SK-N-SH (cell line): ENCODE data around the gene MLIP. TPM values are rescaled to one million over a fixed set of nuclear protein-coding genes. Genes with fewer than 3 reads are reported as not detected.

Source experiments
- CTCF ChIA-PET: fragments of 300-600, 350-600 bp; formaldehyde crosslinking; extraction: SDS; loops from one replicate; lab custom pipeline; 2021; lab: Yijun Ruan, JAX
- POLR2A ChIA-PET: fragments of 350-600 bp; sonication (Branson Sonifier 250); formaldehyde crosslinking; extraction: SDS; loops from one replicate; lab custom pipeline; 2020; ENCODE audit warnings: antibody characterized with exemption, inconsistent platforms; lab: Yijun Ruan, JAX
- DNase-seq: peaks from one replicate; pipeline ENCODE4 v3.0.0; 2012
- H2AFZ ChIP-seq: fragments of 200-600 bp; sonication (generic); 2 replicates; pipeline ENCODE4 v1.8.1; 2016; ENCODE audit warnings: antibody characterized with exemption, mild to moderate bottlenecking, low read depth
- H3F3A ChIP-seq: fragments of 200-600 bp; sonication (generic); replicated peaks from 2 replicates; pipeline ENCODE3; 2016; ENCODE audit warnings: antibody characterized with exemption, mild to moderate bottlenecking; ENCODE audit not compliant: insufficient read depth
- H3K27ac ChIP-seq, 2 experiments: fragments of 200-500 bp in 1 of 2; fragments of 200-600 bp in 1 of 2; sonication (Bioruptor generic) in 1 of 2; sonication (generic), shearing (Covaris generic) in 1 of 2; 2 replicates each; pipeline versions ENCODE4 v1.5.1 to v1.6.1; 2014 to 2016; ENCODE audit warnings: low read depth in 2 of 2, inconsistent platforms in 1 of 2, low read length in 1 of 2, mild to moderate bottlenecking in 1 of 2, mixed read lengths in 1 of 2
- H3K27me3 ChIP-seq: fragments of 200-600 bp; sonication (generic), shearing (Covaris generic); 2 replicates; pipeline ENCODE4 v1.6.1; 2016; ENCODE audit warnings: mixed run types; ENCODE audit not compliant: insufficient read depth
- H3K36me3 ChIP-seq, 2 experiments: fragments of 200-500 bp in 1 of 2; fragments of 200-600 bp in 1 of 2; sonication (Bioruptor generic) in 1 of 2; sonication (generic) in 1 of 2; replicated peaks in 1 of 2; 2 replicates each; pipeline versions ENCODE3 to v1.5.1; 2014 to 2016; ENCODE audit warnings: low read length in 1 of 2, mild to moderate bottlenecking in 1 of 2; ENCODE audit not compliant: insufficient read depth in 2 of 2, control insufficient read depth in 1 of 2
- H3K4me1 ChIP-seq, 2 experiments: fragments of 200-500 bp in 1 of 2; fragments of 200-600 bp in 1 of 2; sonication (Bioruptor generic) in 1 of 2; sonication (generic), shearing (Covaris generic) in 1 of 2; 2 replicates each; pipeline versions ENCODE4 v1.5.1 to v1.6.1; 2014 to 2016; ENCODE audit warnings: low read depth in 1 of 2, low read length in 1 of 2, mixed run types in 1 of 2; ENCODE audit not compliant: insufficient read depth in 2 of 2, control insufficient read depth in 1 of 2
- H3K4me2 ChIP-seq: fragments of 200-600 bp; sonication (generic), shearing (Covaris generic); 2 replicates; pipeline ENCODE4 v1.6.1; 2017; ENCODE audit warnings: mixed run types
- H3K4me3 ChIP-seq, 2 experiments: fragments of 200-500 bp in 1 of 2; fragments of 200-600 bp in 1 of 2; sonication (Bioruptor generic) in 1 of 2; sonication (generic), shearing (Covaris generic) in 1 of 2; 2 replicates each; pipeline versions ENCODE4 v1.5.1 to v1.8.1; 2014 to 2016; ENCODE audit warnings: low read depth in 2 of 2, inconsistent platforms in 1 of 2, low read length in 1 of 2, mild to moderate bottlenecking in 1 of 2, mixed read lengths in 1 of 2, moderate library complexity in 1 of 2
- H3K79me2 ChIP-seq: fragments of 200-600 bp; sonication (generic); 2 replicates; pipeline ENCODE4 v1.8.1; 2017; ENCODE audit warnings: mild to moderate bottlenecking; ENCODE audit not compliant: insufficient read depth
- H3K9ac ChIP-seq: fragments of 200-600 bp; sonication (generic); 2 replicates; pipeline ENCODE4 v1.6.1; 2017; ENCODE audit warnings: mixed run types
- H3K9me2 ChIP-seq: fragments of 200-600 bp; sonication (generic); 2 replicates; pipeline ENCODE4 v1.6.1; 2017; ENCODE audit warnings: mixed run types
- H3K9me3 ChIP-seq: fragments of 200-600 bp; sonication (generic); 2 replicates; pipeline ENCODE4 v1.6.1; 2017; ENCODE audit warnings: mixed run types, mild to moderate bottlenecking, moderate library complexity
- H4K20me1 ChIP-seq: fragments of 200-600 bp; sonication (generic); 2 replicates; pipeline ENCODE4 v1.6.1; 2017; ENCODE audit warnings: mild to moderate bottlenecking, mixed run types; ENCODE audit not compliant: insufficient read depth
- CHD2 ChIP-seq: fragments of 150-350 bp; IDR thresholded peaks from 2 replicates; pipeline ENCODE4 v1.6.1; 2018; ENCODE audit warnings: low read length; ENCODE audit not compliant: partially characterized antibody
- EP300 ChIP-seq, 2 experiments: IDR thresholded peaks; 2 replicates each; pipeline versions ENCODE4 v1.4.0 to v1.6.1; 2012; ENCODE audit warnings: borderline replicate concordance in 1 of 2, low read depth in 1 of 2, low read length in 1 of 2
- FOXM1 ChIP-seq: IDR thresholded peaks from 2 replicates; pipeline ENCODE4 v1.4.0; 2012; ENCODE audit warnings: low read depth, mild to moderate bottlenecking
- GATA2 ChIP-seq: sonication (generic); formaldehyde crosslinking; IDR thresholded peaks from 2 replicates; pipeline ENCODE4 v1.5.0; 2020; ENCODE audit warnings: mild to moderate bottlenecking, missing genetic modification reagents
- IRF3 ChIP-seq: fragments of 150-350 bp; IDR thresholded peaks from 2 replicates; pipeline ENCODE4 v1.6.1; 2016; ENCODE audit warnings: mild to moderate bottlenecking, low read depth, low read length
- JUND ChIP-seq: IDR thresholded peaks from 2 replicates; pipeline ENCODE4 v1.4.0; 2012
- MAX ChIP-seq: IDR thresholded peaks from 2 replicates; pipeline ENCODE4 v1.4.0; 2012; ENCODE audit warnings: low read depth
- MEF2A ChIP-seq: IDR thresholded peaks from 2 replicates; pipeline ENCODE4 v1.4.0; 2012; ENCODE audit warnings: low read depth, borderline replicate concordance
- NFIC ChIP-seq: IDR thresholded peaks from 2 replicates; pipeline ENCODE4 v1.4.0; 2012; ENCODE audit warnings: borderline replicate concordance
- NRF1 ChIP-seq: IDR thresholded peaks from 2 replicates; pipeline ENCODE4 v1.6.1; 2012; ENCODE audit warnings: low read depth, mild to moderate bottlenecking, low read length
- RCOR1 ChIP-seq: fragments of 150-350 bp; IDR thresholded peaks from 2 replicates; pipeline ENCODE4 v1.6.1; 2017; ENCODE audit warnings: antibody characterized with exemption, low read length
- SMC3 ChIP-seq: IDR thresholded peaks from 2 replicates; pipeline ENCODE4 v1.6.1; 2012; ENCODE audit warnings: low read depth, low read length, improper control_type of control experiment
- USF1 ChIP-seq: IDR thresholded peaks from 2 replicates; pipeline ENCODE4 v1.4.0; 2012; ENCODE audit warnings: low read depth, borderline replicate concordance
- ZBTB33 ChIP-seq: IDR thresholded peaks from 2 replicates; pipeline ENCODE4 v1.4.0; 2012; ENCODE audit warnings: low read depth, borderline replicate concordance
- WGBS: methylation state at CpG from one replicate; pipeline ENCODE4 v1.1.6; 2017; ENCODE audit warnings: low lambda C conversion rate; 5-methylcytosine and 5-hydroxymethylcytosine counted together
- polyA plus RNA-seq, 3 experiments: library from polyadenylated mRNA; depleted of rRNA; stranded (reverse); fragments of >200 nt; gene quantifications; 2 replicates each; pipeline ENCODE4 v1.2.3, GENCODE V29; 2012
- TF ChIP-seq, protein P1 (sequence below): IDR thresholded peaks from 2 replicates; pipeline ENCODE4 v1.6.1; 2012; ENCODE audit warnings: mild to moderate bottlenecking, low read depth, low read length, moderate library complexity

MLIP gene
- polyA plus RNA-seq, 1 of the 3 experiments (the other 2 are of a cell fraction), result not detected

- TF ChIP-seq MAX (no peak), GATA2 (no peak), MEF2A (no peak), SMC3 (no peak)
These were observed 197.7 kb downstream of the MLIP start (continued) for GRCh38 chr6:54308986-54309315.

DNA sequence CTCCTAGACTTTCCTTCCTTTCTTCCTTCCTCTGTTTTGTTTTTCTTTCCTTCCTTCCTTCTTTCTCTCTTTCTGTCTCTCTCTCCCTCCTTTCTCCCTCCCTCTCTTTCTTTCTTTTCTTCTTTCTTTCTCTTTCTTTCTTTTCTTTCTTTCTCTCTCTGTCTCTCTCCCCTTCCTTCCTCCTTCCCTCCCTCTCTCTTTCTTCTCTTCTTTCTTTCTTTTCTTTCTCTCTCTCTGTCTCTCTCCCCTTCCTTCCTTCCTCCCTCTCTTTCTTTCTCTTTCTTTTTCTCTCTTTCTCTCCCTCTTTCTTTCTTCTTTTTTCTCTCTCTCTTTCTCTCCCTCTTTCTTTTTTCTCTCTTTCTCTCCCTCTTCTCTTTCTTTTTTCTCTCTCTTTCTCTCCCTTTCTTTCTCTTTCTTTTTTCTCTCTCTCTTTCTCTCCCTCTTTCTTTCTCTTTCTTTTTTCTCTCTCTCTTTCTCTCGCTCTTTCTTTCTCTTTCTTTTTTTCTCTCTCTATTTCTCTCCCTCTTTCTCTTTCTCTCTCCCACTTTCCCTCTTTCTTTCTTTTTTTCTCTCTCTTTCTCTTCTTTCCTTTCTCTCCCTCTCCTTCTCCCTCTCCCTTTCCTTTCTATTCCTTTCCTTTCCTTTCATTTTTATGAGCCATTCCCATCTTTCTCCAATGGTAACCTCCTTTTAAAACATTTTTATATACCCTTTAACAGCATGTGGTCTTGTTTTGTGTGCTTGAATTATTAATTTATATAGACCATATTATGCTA is 199.3 kb downstream of the MLIP start:
- Histone ChIP-seq H3K4me1 (no peaks in the 10 kb centered on the region), H3K4me2 (no peak overlapping the region), H3K36me3 (peaks cover 0 to 4% of the 10 kb centered on the region in 2 experiments), H3K79me2 (no peaks in the 10 kb centered on the region), H3K27me3 (no peaks in the 10 kb centered on the region), H3K9me2 (no peaks in the 10 kb centered on the region), H2AFZ (peak overlapping the region; percentile 51; the same call in 1 of the 2 replicates), H3K9me3 (no peaks in the 10 kb centered on the region), H3F3A (no peaks in the 10 kb centered on the region), H3K9ac (no peak overlapping the region), H3K27ac (no peak overlapping the region), H3K4me3 (no peak overlapping the region), H4K20me1 (no peaks in the 10 kb centered on the region)
- CTCF ChIA-PET, result interaction anchor here (0.5 kb wide), 1 partner anchor 826 kb away, joined by 3 read pairs; no protein-coding TSS in a partner anchor
- DNase-seq, result no peak
- 31% methylated on average over 1 of the region's 1 CpG for WGBS
- POLR2A ChIA-PET, result no interaction called here
- no peak for TF ChIP-seq USF1
- TF ChIP-seq MEF2A, result no peak
- TF ChIP-seq RCOR1, result no peak
- TF ChIP-seq NRF1, result no peak
- no peak for TF ChIP-seq NFIC
- TF ChIP-seq EP300 (IDR thresholded peaks at IDR 0.05; ENCODE audit: borderline replicate concordance in 1 of 2, low read depth in 1 of 2, low read length in 1 of 2), result no peak
- TF ChIP-seq IRF3, result no peak
- TF ChIP-seq, protein P1, sequence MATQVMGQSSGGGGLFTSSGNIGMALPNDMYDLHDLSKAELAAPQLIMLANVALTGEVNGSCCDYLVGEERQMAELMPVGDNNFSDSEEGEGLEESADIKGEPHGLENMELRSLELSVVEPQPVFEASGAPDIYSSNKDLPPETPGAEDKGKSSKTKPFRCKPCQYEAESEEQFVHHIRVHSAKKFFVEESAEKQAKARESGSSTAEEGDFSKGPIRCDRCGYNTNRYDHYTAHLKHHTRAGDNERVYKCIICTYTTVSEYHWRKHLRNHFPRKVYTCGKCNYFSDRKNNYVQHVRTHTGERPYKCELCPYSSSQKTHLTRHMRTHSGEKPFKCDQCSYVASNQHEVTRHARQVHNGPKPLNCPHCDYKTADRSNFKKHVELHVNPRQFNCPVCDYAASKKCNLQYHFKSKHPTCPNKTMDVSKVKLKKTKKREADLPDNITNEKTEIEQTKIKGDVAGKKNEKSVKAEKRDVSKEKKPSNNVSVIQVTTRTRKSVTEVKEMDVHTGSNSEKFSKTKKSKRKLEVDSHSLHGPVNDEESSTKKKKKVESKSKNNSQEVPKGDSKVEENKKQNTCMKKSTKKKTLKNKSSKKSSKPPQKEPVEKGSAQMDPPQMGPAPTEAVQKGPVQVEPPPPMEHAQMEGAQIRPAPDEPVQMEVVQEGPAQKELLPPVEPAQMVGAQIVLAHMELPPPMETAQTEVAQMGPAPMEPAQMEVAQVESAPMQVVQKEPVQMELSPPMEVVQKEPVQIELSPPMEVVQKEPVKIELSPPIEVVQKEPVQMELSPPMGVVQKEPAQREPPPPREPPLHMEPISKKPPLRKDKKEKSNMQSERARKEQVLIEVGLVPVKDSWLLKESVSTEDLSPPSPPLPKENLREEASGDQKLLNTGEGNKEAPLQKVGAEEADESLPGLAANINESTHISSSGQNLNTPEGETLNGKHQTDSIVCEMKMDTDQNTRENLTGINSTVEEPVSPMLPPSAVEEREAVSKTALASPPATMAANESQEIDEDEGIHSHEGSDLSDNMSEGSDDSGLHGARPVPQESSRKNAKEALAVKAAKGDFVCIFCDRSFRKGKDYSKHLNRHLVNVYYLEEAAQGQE, result no peak
- TF ChIP-seq FOXM1, result no peak
- no peak for TF ChIP-seq CHD2
- TF ChIP-seq ZBTB33, result no peak
- no peak for TF ChIP-seq JUND
